Astrocyte of the spinal cord (primary cell): ENCODE data around the gene SCYGR1.
A peak's percentile ranks its signal among the peaks of the same experiment; 100 is the strongest.

ENCODE experiments used
- DNase-seq: peaks from one replicate; pipeline ENCODE4 v3.0.0; 2011; ENCODE audit warnings: low read depth, low spot score
- H3K4me3 ChIP-seq: 2 replicates; pipeline ENCODE4 v1.5.1; 2011; ENCODE audit warnings: low read depth, mild to moderate bottlenecking, low read length, moderate library complexity
- CTCF ChIP-seq: IDR thresholded peaks from 2 replicates; pipeline ENCODE4 v1.5.1; 2012; ENCODE audit warnings: low read depth, mild to moderate bottlenecking, low read length, inconsistent platforms
- in situ Hi-C: cut with HindIII; loops from 2 replicates; pipeline ENCODE4 v1.10.0; 2017; ENCODE audit warnings: low sequenced_read_pairs

Gene SCYGR1

GRCh38 chr2:227420087-227421052 lies 32.6 kb upstream of the SCYGR1 start:
- no peak for TF ChIP-seq CTCF
- DNase-seq, result no peak
- in situ Hi-C loops, result no loop called here
- no peak overlapping the region for H3K4me3 ChIP-seq

GRCh38 chr2:227416701-227417100 lies 29.0 kb upstream of the SCYGR1 start:
- TF ChIP-seq CTCF, result no peak
- DNase-seq, result no peak
- no peak overlapping the region for H3K4me3 ChIP-seq

GRCh38 chr2:227415538-227416424 lies 28.0 kb upstream of the SCYGR1 start:
- in situ Hi-C loops, result no loop called here
- no peak for TF ChIP-seq CTCF
- no peak overlapping the region for H3K4me3 ChIP-seq
- peak; percentile 71 for DNase-seq

More at GRCh38 chr2:227416701-227417100, 29.0 kb upstream of the SCYGR1 start:
- in situ Hi-C loops, result no loop called here

- H3K4me3 ChIP-seq, result no peak overlapping the region
- TF ChIP-seq CTCF, result no peak
- DNase-seq, result peak; percentile 19
- in situ Hi-C loops, result no loop called here
Observed at GRCh38 chr2:227414846-227415245, 27.1 kb upstream of the SCYGR1 start.

- H3K4me3 ChIP-seq, result no peak overlapping the region
- no peak for DNase-seq
- no peak for TF ChIP-seq CTCF
- in situ Hi-C loops, result no loop called here
Observed at GRCh38 chr2:227413371-227413770, 25.6 kb upstream of the SCYGR1 start.

- no peak overlapping the region for H3K4me3 ChIP-seq
- in situ Hi-C loops, result no loop called here
- DNase-seq, result no peak
- TF ChIP-seq CTCF, result no peak
Observed at GRCh38 chr2:227412877-227413276, 25.1 kb upstream of the SCYGR1 start.
